Left lung (tissue), 10 donors: ENCODE data around the gene KIAA1549. TPM values are rescaled to one million over a fixed set of nuclear protein-coding genes. Genes with fewer than 3 reads are reported as not detected.
A peak's percentile ranks its signal among the peaks of the same experiment; 100 is the strongest.
"Not testable (repeated sequence)": the region's sequence is repeated elsewhere in the genome, so short reads cannot be mapped to it uniquely, and the experiment has no call there.

Source experiments
- ATAC-seq: fragments of 200-7000 bp; cut with Tn5 transposase; one replicate; pipeline ENCODE4 v1.9.1; 2020; ENCODE audit warnings: moderate library complexity
- DNase-seq, 4 donors: peaks; one replicate each; pipeline ENCODE4 v3.0.0-alpha.2; 2013 to 2020
- H3K27ac ChIP-seq, 2 donors: fragments of 200-600 bp; sonication (generic) in 1 of 2; one replicate each; pipeline versions ENCODE4 v1.5.0 to v1.8.0; 2020 to 2021
- H3K27me3 ChIP-seq, 2 donors: fragments of 200-600 bp; sonication (generic) in 1 of 2; one replicate each; pipeline versions ENCODE4 v1.5.0 to v1.8.0; 2020 to 2021
- H3K36me3 ChIP-seq, 2 donors: fragments of 200-600 bp; sonication (generic) in 1 of 2; one replicate each; pipeline versions ENCODE4 v1.5.0 to v1.8.0; 2020 to 2021
- H3K4me1 ChIP-seq, 2 donors: fragments of 200-600 bp; one replicate each; pipeline ENCODE4 v1.8.0; 2021
- H3K4me3 ChIP-seq, 2 donors: fragments of 200-600 bp; sonication (generic) in 1 of 2; one replicate each; pipeline versions ENCODE4 v1.5.0 to v1.8.0; 2020 to 2021; ENCODE audit warnings: mild to moderate bottlenecking in 1 of 2
- H3K9me3 ChIP-seq, 2 donors: fragments of 200-600 bp; sonication (generic) in 1 of 2; one replicate each; pipeline versions ENCODE4 v1.5.0 to v1.8.0; 2020 to 2021
- CTCF ChIP-seq, 2 donors: fragments of 200-600 bp; sonication (generic) in 1 of 2; IDR thresholded peaks; one replicate each; pipeline versions ENCODE4 v1.5.0 to v1.8.0; 2021; ENCODE audit warnings: antibody characterized with exemption in 2 of 2
- intact Hi-C, 2 donors: fragments of 100-400 bp; cut with DNase I; formaldehyde crosslinking; loops; one replicate each; pipeline versions ENCODE4 v1.11.2 to v1.14.2; 2022
- polyA plus RNA-seq, 6 donors: library from polyadenylated mRNA; unstranded; fragments of 120-200 nt; gene quantifications; one replicate each; pipeline ENCODE4 v1.2.1, GENCODE V29; 2013; ENCODE audit not compliant: insufficient read length in 6 of 6
- total RNA-seq, 2 donors: library from RNA; stranded (reverse); fragmentation: NEBNext Ultra II Directional; extraction: Animal tissue kit (Norgen Biotek cat#: 25700); gene quantifications; one replicate each; pipeline ENCODE4 v1.2.1, GENCODE V29; 2021
- donor health status: DM: no; HTN: yes; CAD: no.
- donor health status: DM: no; HTN: no; CAD: no.

Gene KIAA1549
- total and polyA plus RNA-seq, 8 donors: 4.1 to 16.9 (median 14.9) TPM

GRCh38 chr7:138801256-138801655 lies 179.9 kb downstream of the KIAA1549 start:
- intact Hi-C loops: no loop called here
- ATAC-seq (no peak), DNase-seq (no peak)
- Histone ChIP-seq H3K4me3 (no peak overlapping the region), H3K27ac (no peak overlapping the region), H3K4me1 (no peaks in the 10 kb centered on the region), H3K9me3 (no peaks in the 10 kb centered on the region), H3K36me3 (no peaks in the 10 kb centered on the region), H3K27me3 (no peaks in the 10 kb centered on the region)
- TF ChIP-seq CTCF (IDR thresholded peaks at IDR 0.05): no peak

- Histone ChIP-seq H3K36me3 (no peaks in the 10 kb centered on the region), H3K4me3 (no peak overlapping the region), H3K4me1 (no peaks in the 10 kb centered on the region), H3K27me3 (no peaks in the 10 kb centered on the region), H3K9me3 (no peaks in the 10 kb centered on the region), H3K27ac (no peak overlapping the region)
- TF ChIP-seq CTCF (IDR thresholded peaks at IDR 0.05): no peak
- DNase-seq: no peak
- intact Hi-C loops: no loop called here
- no peak for ATAC-seq
These were observed 181.7 kb downstream of the KIAA1549 start for GRCh38 chr7:138799336-138800000.

GRCh38 chr7:138798836-138799235 lies 182.4 kb downstream of the KIAA1549 start:
- no peaks in the 10 kb centered on the region for H3K36me3 ChIP-seq
- no peak for ATAC-seq
- H3K4me1 ChIP-seq: no peaks in the 10 kb centered on the region
- no peak overlapping the region for H3K4me3 ChIP-seq
- intact Hi-C loops: no loop called here
- TF ChIP-seq CTCF (IDR thresholded peaks at IDR 0.05): no peak
- H3K27ac ChIP-seq: no peak overlapping the region
- no peaks in the 10 kb centered on the region for H3K9me3 ChIP-seq
- DNase-seq: no peak
- no peaks in the 10 kb centered on the region for H3K27me3 ChIP-seq

- no peak within 1 kb of the TSS for H3K27ac ChIP-seq
- no peaks in the 10 kb centered on the region for H3K36me3 ChIP-seq
- no peak for TF ChIP-seq CTCF (IDR thresholded peaks at IDR 0.05)
- H3K4me3 ChIP-seq: no peak within 1 kb of the TSS
- DNase-seq (peak in 3 of 4 donors; percentile 19 to 72 (median 59)), ATAC-seq (peak; percentile 86)
- no peaks in the 10 kb centered on the region for H3K4me1 ChIP-seq
- intact Hi-C loops: no loop called here
- no peaks in the 10 kb centered on the region for H3K27me3 ChIP-seq
- no peaks in the 10 kb centered on the region for H3K9me3 ChIP-seq
These were observed 183.4 kb downstream of the KIAA1549 start, which contains the start of the genes ATP6V0A4 and TMEM213 for GRCh38 chr7:138797715-138798320. Gene ATP6V0A4, minus strand, starts transcription at chr7:138798196. Its CDS starts 26,949 bp downstream, at chr7:138771247. Gene TMEM213, plus strand, starts transcription at chr7:138797994. Its CDS starts 111 bp downstream, at chr7:138798105.

- H3K27me3 ChIP-seq, H3K36me3 ChIP-seq, DNase-seq, H3K27ac ChIP-seq, H3K4me1 ChIP-seq, H3K9me3 ChIP-seq, ATAC-seq, intact Hi-C loops, H3K4me3 ChIP-seq: not testable (repeated sequence)
These were observed 184.1 kb downstream of the KIAA1549 start for GRCh38 chr7:138797046-138797445.
